Tibial nerve (tissue), 3 donors: ENCODE measurements around the gene TNIP1.

Source experiments
- POLR2A ChIP-seq, 2 donors: fragments of 450-650 bp; IDR thresholded peaks; one replicate each; pipeline ENCODE4 v1.6.1; 2017; ENCODE audit warnings: antibody characterized with exemption in 2 of 2, mild to moderate bottlenecking in 2 of 2, moderate library complexity in 2 of 2
- TF ChIP-seq, protein P1 (sequence below), 5 experiments: fragments of 200-600 bp in 3 of 5; fragments of 450-650 bp in 2 of 5; sonication (generic) in 3 of 5; IDR thresholded peaks; one replicate each; pipeline ENCODE4 v1.5.1; 2016 to 2019; ENCODE audit warnings: antibody characterized with exemption in 5 of 5, mild to moderate bottlenecking in 3 of 5, moderate library complexity in 2 of 5

DNA sequence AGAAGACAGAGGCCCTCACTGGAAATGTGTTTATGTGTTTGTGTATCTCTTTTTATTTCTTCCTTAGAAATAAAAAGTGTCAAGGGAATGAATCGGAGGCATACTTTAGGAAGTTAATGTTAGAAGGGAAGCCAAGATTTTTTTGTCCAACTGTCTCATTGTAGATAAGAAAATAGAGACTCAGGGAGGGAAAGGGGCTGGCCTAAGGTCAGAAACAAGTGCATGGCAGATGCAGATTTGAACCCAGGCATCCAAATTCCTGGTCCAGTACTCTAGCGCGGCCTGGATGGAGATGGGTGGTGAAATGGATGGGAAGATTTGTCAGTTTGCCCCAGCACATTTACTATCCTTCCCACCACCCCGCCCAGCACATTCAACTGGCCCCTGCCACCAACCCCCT lies 19.8 kb upstream of the TNIP1 start:
- TF ChIP-seq, protein P1, sequence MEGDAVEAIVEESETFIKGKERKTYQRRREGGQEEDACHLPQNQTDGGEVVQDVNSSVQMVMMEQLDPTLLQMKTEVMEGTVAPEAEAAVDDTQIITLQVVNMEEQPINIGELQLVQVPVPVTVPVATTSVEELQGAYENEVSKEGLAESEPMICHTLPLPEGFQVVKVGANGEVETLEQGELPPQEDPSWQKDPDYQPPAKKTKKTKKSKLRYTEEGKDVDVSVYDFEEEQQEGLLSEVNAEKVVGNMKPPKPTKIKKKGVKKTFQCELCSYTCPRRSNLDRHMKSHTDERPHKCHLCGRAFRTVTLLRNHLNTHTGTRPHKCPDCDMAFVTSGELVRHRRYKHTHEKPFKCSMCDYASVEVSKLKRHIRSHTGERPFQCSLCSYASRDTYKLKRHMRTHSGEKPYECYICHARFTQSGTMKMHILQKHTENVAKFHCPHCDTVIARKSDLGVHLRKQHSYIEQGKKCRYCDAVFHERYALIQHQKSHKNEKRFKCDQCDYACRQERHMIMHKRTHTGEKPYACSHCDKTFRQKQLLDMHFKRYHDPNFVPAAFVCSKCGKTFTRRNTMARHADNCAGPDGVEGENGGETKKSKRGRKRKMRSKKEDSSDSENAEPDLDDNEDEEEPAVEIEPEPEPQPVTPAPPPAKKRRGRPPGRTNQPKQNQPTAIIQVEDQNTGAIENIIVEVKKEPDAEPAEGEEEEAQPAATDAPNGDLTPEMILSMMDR (IDR thresholded peaks at IDR 0.05), result no peak
- TF ChIP-seq POLR2A (IDR thresholded peaks at IDR 0.05), result no peak
